Stimulated activated naive B cell treated with anti-CD40 and anti-IgM and Interleukin-4, amounts not matched to agents 10 μg/mL and 1 μg/mL and 100 μg/mL, for 72 hours (primary cell): ENCODE data around the gene TCF7L2.

Experiments
- ATAC-seq, 2 donors: fragments of 150-1000 bp; cut with Tn5 transposase; replicated peaks; 2 replicates each; pipeline ENCODE4 v1.10.0; 2021; ENCODE audit warnings: moderate library complexity in 1 of 2
- DNase-seq: peaks from one replicate; pipeline ENCODE4 v3.0.0; 2021
- H3K27ac Mint-ChIP-seq: one replicate; pipeline ENCODE4 v1.8.0; 2022; ENCODE audit warnings: mild to moderate bottlenecking, mixed read lengths
- H3K27me3 Mint-ChIP-seq, 2 donors: one replicate each; pipeline ENCODE4 v1.8.0; 2022; ENCODE audit warnings: mixed read lengths in 2 of 2
- H3K36me3 Mint-ChIP-seq, 2 donors: one replicate each; pipeline ENCODE4 v1.8.0; 2022; ENCODE audit warnings: mixed read lengths in 2 of 2, mild to moderate bottlenecking in 1 of 2
- H3K4me1 Mint-ChIP-seq, 2 donors: one replicate each; pipeline ENCODE4 v1.8.0; 2022; ENCODE audit warnings: mixed read lengths in 2 of 2, mild to moderate bottlenecking in 1 of 2
- H3K4me3 Mint-ChIP-seq, 2 donors: one replicate each; pipeline ENCODE4 v1.8.0; 2022; ENCODE audit warnings: mild to moderate bottlenecking in 2 of 2, mixed read lengths in 2 of 2, moderate library complexity in 1 of 2
- H3K9me3 Mint-ChIP-seq, 2 donors: one replicate each; pipeline ENCODE4 v1.8.0; 2022; ENCODE audit warnings: mixed read lengths in 2 of 2, mild to moderate bottlenecking in 1 of 2

The TCF7L2 gene

DNA sequence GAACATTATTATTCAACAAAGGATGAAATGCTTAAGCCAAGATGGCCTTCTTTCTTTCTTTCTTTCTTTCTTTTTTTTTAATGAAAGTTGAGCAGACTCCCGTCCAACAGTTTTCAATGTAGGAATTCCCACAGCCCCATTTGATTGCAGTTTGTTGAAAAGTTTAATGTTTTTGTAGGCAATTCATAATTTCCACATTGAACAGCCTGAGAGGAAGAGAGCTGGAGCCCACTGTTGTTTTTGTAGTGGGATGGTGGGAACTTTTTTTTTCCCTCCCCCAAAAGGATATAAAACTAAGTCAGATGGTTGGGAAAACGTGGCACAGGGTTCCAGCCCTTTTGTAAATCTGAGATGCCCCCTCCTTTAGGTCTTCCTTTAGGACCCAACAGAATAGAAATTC, 86.6 kb downstream of the TCF7L2 start:
- Mint-ChIP-seq H3K4me1 (peaks cover 0 to 3% of the 10 kb centered on the region in 2 donors), H3K36me3 (no peaks in the 10 kb centered on the region), H3K27ac (no peak overlapping the region), H3K9me3 (no peaks in the 10 kb centered on the region), H3K27me3 (peaks cover 5 to 8% of the 10 kb centered on the region in 2 donors), H3K4me3 (no peak overlapping the region)
- ATAC-seq = no peak
- DNase-seq = no peak

DNA sequence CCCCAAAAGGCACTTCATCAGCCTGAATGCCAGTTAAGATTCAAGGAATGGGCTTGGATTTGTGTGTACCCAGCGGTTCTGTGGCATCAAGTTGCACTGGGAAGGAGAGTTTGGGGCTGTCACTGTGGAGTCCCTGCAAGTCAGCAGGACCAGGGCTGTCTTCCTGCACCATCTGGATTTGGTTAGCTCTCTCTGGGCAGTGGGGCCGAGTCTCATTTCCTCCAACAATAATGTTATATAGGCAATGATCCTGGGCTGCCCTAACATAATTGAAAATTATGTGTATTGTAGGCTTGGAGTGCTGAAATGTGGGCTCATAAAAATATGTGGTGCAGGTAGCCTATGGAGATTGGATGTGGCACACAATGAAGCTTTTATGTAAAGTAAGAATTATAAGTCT, 87.2 kb downstream of the TCF7L2 start:
- peaks cover 5 to 8% of the 10 kb centered on the region in 2 donors for H3K27me3 Mint-ChIP-seq
- no peak overlapping the region for H3K4me3 Mint-ChIP-seq
- no peak for ATAC-seq

DNA sequence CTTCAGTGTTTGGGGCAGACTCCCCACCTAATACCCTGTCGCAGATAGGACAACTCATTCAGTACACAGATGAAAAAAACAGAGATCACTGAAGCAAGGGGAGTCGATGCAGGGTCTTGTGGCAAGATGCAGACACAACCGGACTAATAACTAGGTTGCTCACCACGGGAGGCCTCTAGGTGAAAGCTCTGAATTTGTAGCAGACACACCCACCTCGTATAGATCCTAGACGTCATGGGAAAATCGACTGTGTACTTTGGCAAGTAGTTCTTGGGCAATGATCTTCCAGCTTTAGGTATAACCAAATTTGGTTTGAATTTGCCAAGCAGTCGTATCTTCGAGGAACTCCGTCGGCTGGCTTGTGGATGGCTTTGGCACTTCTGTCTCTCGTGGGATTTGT, 88.1 kb downstream of the TCF7L2 start:
- Mint-ChIP-seq H3K36me3 (no peaks in the 10 kb centered on the region), H3K4me1 (peaks cover 0 to 3% of the 10 kb centered on the region in 2 donors)
- DNase-seq = no peak

More for the DNA sequence above, 87.2 kb downstream of the TCF7L2 start:
- Mint-ChIP-seq H3K4me1 (peaks cover 0 to 3% of the 10 kb centered on the region in 2 donors), H3K9me3 (no peaks in the 10 kb centered on the region), H3K27ac (no peak overlapping the region), H3K36me3 (no peaks in the 10 kb centered on the region)
- DNase-seq = no peak

GRCh38 chr10:113038985-113039384, 88.9 kb downstream of the TCF7L2 start:
- peaks cover 0 to 3% of the 10 kb centered on the region in 2 donors for H3K4me1 Mint-ChIP-seq
- no peaks in the 10 kb centered on the region for H3K9me3 Mint-ChIP-seq
- no peak overlapping the region for H3K4me3 Mint-ChIP-seq
- H3K27me3 Mint-ChIP-seq = peaks cover 5 to 8% of the 10 kb centered on the region in 2 donors
- no peaks in the 10 kb centered on the region for H3K36me3 Mint-ChIP-seq
- no peak overlapping the region for H3K27ac Mint-ChIP-seq
- DNase-seq (no peak), ATAC-seq (peak in 1 of 2 donors; percentile 39)

More for the DNA sequence above, 88.1 kb downstream of the TCF7L2 start:
- Mint-ChIP-seq H3K9me3 (no peaks in the 10 kb centered on the region), H3K27ac (no peak overlapping the region), H3K27me3 (peaks cover 5 to 8% of the 10 kb centered on the region in 2 donors), H3K4me3 (no peak overlapping the region)
- no peak for ATAC-seq

DNA sequence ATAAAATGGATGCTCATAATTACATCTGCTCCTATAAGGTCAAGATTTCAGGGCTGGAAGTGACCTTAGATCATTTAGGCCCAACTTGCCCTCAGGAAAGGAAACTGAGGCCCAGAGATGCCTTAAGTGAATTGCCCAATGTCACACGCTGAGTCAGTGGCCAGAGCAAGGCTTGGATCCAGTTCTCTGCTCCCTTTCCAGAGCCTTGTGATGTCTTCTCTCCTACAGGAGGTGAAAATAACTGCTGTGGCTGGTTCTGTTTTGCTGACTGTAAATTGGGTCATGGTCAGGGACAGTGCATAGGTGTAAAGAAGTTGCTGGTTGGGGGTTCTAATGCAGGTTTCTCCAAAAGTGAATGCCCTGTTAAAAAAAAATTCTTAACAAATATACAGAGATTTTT, 91.3 kb downstream of the TCF7L2 start:
- peaks cover 5 to 17% of the 10 kb centered on the region in 2 donors for H3K27me3 Mint-ChIP-seq
- no peak overlapping the region for H3K4me3 Mint-ChIP-seq
- H3K9me3 Mint-ChIP-seq = no peaks in the 10 kb centered on the region
- H3K4me1 Mint-ChIP-seq = peaks cover 0 to 7% of the 10 kb centered on the region in 2 donors
- H3K36me3 Mint-ChIP-seq = no peaks in the 10 kb centered on the region
- DNase-seq (no peak), ATAC-seq (no peak)
- H3K27ac Mint-ChIP-seq = no peak overlapping the region

DNA sequence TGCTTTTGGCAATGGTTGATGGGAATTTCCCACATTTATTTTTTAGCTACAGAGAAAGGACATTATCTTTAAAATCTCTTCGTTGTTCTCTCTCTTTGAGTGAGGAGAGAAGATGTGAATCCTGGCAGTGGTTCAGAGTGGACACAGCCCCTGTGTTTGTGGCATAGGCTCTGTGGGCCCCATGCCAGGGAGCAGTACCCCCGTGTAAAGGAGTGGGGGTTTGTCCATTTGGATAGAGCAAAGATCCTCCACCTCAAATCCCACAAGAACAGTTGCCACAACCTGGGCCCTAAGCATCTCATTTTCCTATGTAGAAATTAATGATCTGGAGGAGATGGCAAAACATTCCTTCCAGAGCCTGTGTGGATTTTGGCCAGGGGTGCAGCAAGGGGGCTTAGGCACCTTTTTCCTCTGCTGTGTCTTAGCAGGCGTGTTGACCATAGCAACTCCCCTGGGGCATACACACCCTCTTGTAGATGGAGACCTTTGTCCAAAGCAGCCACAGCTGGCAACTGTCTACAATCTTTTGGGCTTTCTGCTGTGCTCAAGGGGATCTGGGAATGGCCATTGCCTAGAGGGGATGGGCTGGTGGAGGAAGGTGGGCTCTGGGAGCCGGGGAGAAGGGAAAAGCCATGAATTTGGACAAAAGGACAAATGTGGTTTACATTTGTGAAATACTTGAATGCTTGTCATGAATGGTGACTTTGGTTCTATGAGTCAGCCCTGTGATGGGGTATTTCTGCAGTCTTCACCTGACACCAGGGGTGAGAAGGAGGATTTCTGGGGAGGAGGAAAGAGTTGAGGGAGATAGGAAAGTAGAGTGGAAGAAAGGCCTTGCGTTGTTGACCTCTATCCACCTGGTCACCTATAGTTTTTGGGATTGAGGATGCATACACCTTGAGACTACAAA, 92.0 kb downstream of the TCF7L2 start:
- no peak for DNase-seq

DNA sequence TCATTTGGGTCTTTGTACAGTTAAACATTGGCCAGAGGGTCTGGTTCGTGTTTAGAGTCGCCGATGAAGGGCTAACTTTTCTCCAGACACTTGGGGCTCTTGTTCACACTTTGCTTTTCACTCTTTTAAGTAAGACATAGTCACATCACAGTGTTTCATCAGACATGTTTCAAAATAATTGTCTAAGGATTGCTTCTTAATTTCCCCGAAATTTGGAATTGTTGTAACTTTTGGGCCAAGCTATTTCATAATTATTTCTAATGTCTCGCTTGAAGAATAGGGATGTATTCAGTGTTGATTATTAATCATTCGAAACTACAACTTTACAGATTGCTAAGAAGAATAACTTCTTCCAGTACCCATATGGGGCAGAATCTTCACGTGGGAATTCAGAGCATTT, 92.8 kb downstream of the TCF7L2 start:
- Mint-ChIP-seq H3K27me3 (peaks cover 5 to 13% of the 10 kb centered on the region in 2 donors), H3K9me3 (no peaks in the 10 kb centered on the region), H3K36me3 (no peaks in the 10 kb centered on the region), H3K27ac (no peak overlapping the region), H3K4me3 (no peak overlapping the region), H3K4me1 (peaks cover 0 to 7% of the 10 kb centered on the region in 2 donors)
- DNase-seq (no peak), ATAC-seq (no peak)

More for the DNA sequence above, 92.0 kb downstream of the TCF7L2 start:
- ATAC-seq = no peak
- H3K4me1 Mint-ChIP-seq = peaks cover 0 to 7% of the 10 kb centered on the region in 2 donors
- H3K27ac Mint-ChIP-seq = no peak overlapping the region
- no peak overlapping the region for H3K4me3 Mint-ChIP-seq
- H3K9me3 Mint-ChIP-seq = no peaks in the 10 kb centered on the region
- H3K36me3 Mint-ChIP-seq = no peaks in the 10 kb centered on the region
- H3K27me3 Mint-ChIP-seq = peaks cover 5 to 17% of the 10 kb centered on the region in 2 donors

GRCh38 chr10:113044016-113044755, 94.1 kb downstream of the TCF7L2 start:
- no peak for DNase-seq
- Mint-ChIP-seq H3K9me3 (no peaks in the 10 kb centered on the region), H3K4me3 (no peak overlapping the region), H3K4me1 (peaks cover 0 to 7% of the 10 kb centered on the region in 2 donors), H3K36me3 (no peaks in the 10 kb centered on the region), H3K27ac (no peak overlapping the region), H3K27me3 (peaks cover 0 to 9% of the 10 kb centered on the region in 2 donors)
- ATAC-seq = no peak

GRCh38 chr10:113045147-113046055, 95.4 kb downstream of the TCF7L2 start:
- Mint-ChIP-seq H3K4me1 (peaks cover 0 to 7% of the 10 kb centered on the region in 2 donors), H3K36me3 (no peaks in the 10 kb centered on the region), H3K27me3 (peaks cover 0 to 9% of the 10 kb centered on the region in 2 donors), H3K4me3 (no peak overlapping the region), H3K27ac (no peak overlapping the region), H3K9me3 (no peaks in the 10 kb centered on the region)
- no peak for DNase-seq
- ATAC-seq = peak; percentile 33 to 58

DNA sequence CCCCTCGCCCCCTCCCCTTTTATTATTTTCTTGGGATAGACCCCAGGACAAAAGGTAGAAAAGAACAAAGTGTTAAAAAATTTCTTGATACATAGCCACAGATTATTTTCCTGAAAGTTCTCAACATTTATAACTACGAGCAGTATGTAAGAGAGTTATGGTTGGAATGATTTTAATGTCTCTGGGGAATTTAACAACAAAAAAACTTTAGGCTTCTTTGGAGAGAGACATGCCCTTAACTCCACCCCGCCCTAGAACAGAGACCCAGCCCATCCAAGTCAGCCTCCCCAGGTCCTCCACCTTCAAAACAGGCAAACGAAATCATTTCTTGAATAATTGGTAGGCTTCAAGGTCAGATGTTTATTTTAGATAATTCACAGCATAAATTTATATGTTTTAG, 97.1 kb downstream of the TCF7L2 start:
- no peak for ATAC-seq
- no peak overlapping the region for H3K27ac Mint-ChIP-seq
- no peak overlapping the region for H3K4me3 Mint-ChIP-seq
- peaks cover 4 to 12% of the 10 kb centered on the region in 2 donors for H3K27me3 Mint-ChIP-seq
- H3K9me3 Mint-ChIP-seq = no peaks in the 10 kb centered on the region
- DNase-seq = no peak
- H3K4me1 Mint-ChIP-seq = peaks cover 0 to 7% of the 10 kb centered on the region in 2 donors
- H3K36me3 Mint-ChIP-seq = no peaks in the 10 kb centered on the region

DNA sequence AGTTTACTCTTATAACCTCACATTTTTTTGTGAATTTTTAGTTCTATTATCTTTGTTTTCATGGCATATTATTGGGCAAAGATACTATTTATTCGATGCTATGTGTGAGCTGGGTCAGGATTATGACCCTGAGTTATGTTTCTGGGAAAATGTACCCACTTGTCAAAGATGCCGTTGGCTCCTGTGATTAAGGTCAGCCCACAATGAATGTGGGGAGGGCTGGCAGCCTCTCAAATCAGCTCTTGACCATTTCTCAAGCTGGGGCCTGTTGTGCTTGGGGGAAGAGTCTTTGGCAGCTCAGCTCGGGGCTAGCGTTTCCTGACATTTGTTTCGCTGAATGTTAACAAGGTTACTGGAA, 97.5 kb downstream of the TCF7L2 start:
- Mint-ChIP-seq H3K36me3 (no peaks in the 10 kb centered on the region), H3K4me3 (no peak overlapping the region)

GRCh38 chr10:113047963-113048781, 98.1 kb downstream of the TCF7L2 start:
- no peak for DNase-seq
- Mint-ChIP-seq H3K27me3 (peaks cover 6 to 14% of the 10 kb centered on the region in 2 donors), H3K27ac (no peak overlapping the region), H3K36me3 (no peaks in the 10 kb centered on the region), H3K9me3 (no peaks in the 10 kb centered on the region), H3K4me3 (no peak overlapping the region), H3K4me1 (peaks cover 0 to 7% of the 10 kb centered on the region in 2 donors)
- no peak for ATAC-seq

More for the DNA sequence above, 97.5 kb downstream of the TCF7L2 start:
- no peak overlapping the region for H3K27ac Mint-ChIP-seq
- H3K27me3 Mint-ChIP-seq = peaks cover 6 to 14% of the 10 kb centered on the region in 2 donors
- peaks cover 0 to 7% of the 10 kb centered on the region in 2 donors for H3K4me1 Mint-ChIP-seq
- DNase-seq (no peak), ATAC-seq (no peak)
- no peaks in the 10 kb centered on the region for H3K9me3 Mint-ChIP-seq

GRCh38 chr10:113049881-113050280, 99.8 kb downstream of the TCF7L2 start:
- DNase-seq (no peak), ATAC-seq (no peak)
- peaks cover 0 to 4% of the 10 kb centered on the region in 2 donors for H3K4me1 Mint-ChIP-seq
- no peak overlapping the region for H3K27ac Mint-ChIP-seq
- no peaks in the 10 kb centered on the region for H3K36me3 Mint-ChIP-seq
- H3K9me3 Mint-ChIP-seq = no peaks in the 10 kb centered on the region
- no peak overlapping the region for H3K4me3 Mint-ChIP-seq
- H3K27me3 Mint-ChIP-seq = peaks cover 6 to 8% of the 10 kb centered on the region in 2 donors
